Bone marrow (tissue), 2 donors: Measurements from ENCODE around the gene DOHH.
A peak's percentile ranks its signal among the peaks of the same experiment; 100 is the strongest.

ENCODE experiments used
- DNase-seq, 2 donors: peaks; one replicate each; lab custom pipeline; 2025; lab: John Stamatoyannopoulos, UW

DOHH gene

GRCh38 chr19:3478409-3479176 is 21.9 kb downstream of the DOHH start:
- peak in 1 of 2 donors; percentile 66 for DNase-seq

DNA sequence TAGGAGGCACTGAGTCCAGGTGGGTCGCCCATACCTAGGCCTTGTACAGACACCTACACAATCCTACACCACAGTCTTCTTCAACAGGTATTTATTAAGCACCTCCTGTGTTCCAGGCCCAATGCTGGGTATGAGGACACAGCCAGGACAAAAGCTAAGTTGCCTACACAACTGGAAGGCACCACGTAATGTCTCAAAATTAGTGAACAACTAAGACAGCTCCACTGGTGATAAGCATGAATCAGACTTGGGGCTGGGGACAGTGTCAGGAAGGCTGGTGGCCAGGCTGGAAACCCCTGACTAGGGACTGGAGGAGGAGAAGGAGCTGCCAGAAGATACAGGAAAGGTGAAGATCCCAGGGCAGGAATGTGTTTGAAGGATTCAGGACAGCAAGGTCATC is 22.5 kb downstream of the DOHH start:
- no peak for DNase-seq

DNA sequence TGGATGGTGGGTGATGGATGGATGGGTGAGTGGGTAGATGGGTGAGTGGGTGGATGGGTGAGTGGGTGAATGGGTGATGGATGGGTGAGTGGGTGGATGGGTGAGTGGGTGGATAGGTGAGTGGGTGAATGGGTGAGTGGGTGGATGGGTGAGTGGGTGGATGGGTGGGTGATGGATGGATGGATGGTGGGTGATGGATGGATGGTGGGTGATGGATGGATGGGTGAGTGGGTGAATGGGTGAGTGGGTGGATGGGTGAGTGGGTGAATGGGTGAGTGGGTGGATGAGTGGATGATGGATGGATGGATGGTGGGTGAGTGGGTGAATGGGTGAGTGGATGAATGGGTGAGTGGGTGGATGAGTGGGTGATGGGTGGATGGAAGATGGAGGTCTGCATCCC is 23.0 kb downstream of the DOHH start:
- DNase-seq = no peak

DNA sequence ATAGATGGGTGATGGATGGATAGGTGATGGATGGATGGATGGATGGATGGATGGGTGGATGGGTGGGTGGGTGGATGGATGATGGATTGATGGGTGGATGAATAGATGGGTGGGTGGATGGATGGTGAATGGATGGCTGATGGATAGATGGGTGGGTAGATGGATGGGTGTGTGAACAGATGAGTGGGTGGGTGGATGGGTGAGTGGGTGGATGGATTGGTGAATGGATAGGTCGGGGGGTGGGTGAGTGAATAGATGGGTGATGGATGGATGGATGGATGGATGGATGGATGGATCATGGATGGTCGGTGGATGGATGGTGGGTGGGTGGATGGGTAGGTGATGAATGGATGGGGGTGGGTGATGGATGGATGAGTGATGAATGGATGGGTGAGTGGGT is 23.6 kb downstream of the DOHH start:
- no peak for DNase-seq

- DNase-seq = no peak
These were observed 25.0 kb downstream of the DOHH start for GRCh38 chr19:3475449-3475848.

GRCh38 chr19:3474614-3475013 is 25.9 kb downstream of the DOHH start:
- DNase-seq = no peak

DNA sequence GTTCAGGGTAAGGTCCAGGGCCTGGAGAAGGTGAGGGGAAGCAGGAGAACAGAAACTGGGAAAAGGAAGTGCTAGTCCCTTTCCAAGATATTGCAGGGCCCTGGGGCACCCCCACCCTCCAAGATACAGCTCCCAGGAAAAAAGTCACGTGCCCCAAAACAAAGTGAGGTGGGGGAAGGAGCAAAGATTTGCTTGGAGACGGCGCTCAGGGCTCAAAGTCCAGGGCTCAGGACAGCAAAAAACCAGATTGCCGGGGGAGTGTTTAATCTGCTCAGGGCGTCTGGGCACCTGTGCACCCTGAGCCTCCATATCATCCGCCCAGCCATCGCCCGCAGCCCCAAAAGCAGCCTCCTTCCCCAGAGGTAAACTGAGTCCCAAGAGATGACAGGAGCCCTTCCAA is 26.5 kb downstream of the DOHH start:
- no peak for DNase-seq

DNA sequence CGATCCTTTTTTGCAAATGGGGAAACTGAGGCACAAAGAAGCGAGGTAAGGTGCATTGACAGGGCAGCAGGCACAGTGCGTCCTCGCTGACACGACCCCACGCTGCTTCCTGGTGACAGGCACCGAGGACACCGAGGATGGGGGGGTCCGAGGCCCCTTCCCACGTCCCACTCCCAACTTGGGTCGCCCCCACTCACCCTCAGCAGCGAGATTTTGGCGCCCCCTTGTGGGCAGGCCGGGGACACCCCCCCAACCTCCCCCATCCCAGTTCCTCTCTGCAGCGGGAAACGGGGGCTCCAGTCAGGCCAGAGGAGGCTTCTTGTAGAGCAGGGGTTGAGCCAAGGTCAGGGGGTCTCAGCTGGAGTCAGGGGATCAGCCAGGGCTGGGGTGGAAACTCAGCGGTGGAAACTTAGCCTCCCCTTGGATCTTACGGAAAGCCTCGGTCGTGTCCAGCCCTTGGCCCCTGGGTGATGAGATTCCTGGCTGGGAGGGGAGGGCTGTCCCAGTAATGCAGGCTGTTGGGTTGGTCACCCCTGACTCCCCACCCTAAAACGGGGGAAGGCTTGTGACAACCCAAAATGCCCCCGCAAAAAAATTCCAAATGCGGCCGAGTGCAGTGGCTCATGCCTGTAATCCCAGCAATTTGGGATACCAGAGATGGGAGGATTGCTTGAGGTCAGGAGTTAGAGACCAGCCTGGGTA is 28.4 kb downstream of the DOHH start:
- peak; percentile 3 to 6 for DNase-seq

DNA sequence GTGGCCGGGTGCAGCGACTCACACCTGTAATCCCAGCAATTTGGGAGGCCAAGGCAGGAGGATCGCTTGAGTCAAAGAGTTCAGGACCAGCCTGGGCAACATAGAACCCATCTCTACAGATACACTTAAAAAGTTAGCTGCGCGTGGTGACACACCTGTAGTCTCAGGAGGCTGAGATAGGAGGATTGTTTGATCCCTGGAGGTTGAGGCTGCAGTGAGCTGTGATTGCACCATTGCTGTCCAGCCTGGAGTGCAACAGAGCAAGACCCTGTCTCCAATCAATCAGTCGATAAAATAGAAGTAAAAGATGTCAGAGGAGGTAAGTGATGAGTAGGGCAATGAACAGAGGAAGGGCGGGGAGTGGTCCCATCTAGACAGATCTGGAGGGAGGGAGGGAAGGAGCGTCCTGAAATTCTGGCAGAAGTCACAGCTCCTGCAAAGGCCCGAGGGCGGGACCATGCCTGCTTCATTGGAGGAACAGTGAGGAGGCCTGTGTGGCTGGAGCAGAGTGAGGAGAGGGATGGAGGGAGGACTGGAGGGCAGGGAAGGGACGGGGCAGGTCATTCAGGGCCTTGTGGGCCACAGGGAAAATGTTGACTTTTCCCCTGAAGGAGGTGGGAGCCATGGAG is 29.9 kb downstream of the DOHH start:
- DNase-seq = no peak

DNA sequence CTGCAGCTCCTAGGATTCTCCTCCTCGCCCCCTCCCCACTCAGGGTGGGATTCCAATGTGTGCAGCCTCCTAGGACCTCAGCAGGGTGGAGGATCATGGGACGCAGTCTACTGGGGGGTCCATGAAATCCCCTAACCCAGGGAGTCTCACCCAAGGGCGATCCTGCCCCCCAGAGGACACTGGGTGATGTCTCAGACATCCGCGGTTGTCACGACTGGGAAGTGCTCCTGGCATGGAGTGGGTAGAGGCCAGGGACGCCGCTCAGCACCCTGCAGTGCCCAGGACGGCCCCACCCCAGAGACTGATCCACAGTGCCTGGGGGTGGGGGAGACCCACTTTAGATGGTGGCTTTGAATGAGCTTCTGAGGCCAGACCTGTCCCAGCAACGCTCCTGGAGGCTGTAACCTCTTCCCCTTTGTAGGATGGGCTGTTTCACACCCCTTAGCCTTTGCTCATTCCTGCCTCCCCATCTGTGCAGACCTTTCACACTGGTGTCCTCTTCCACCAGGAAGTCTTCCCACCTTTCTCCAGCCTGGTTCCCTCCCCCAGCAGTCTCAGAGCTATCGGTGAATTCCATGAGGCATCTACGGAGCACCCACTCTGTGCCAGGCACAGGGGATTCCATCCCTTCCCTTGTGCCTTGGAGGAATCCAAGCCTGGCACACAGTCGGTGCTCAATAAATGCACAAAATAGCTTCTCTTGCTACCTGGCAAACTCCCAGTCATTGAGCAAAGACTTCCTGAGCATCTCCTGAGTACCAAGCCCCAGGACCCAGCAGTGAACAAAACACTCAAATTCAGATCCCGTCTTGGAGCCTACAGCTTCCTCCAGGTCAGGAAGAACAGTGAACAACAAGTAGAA is 30.6 kb downstream of the DOHH start:
- no peak for DNase-seq

GRCh38 chr19:3468211-3468610 is 32.3 kb downstream of the DOHH start:
- no peak for DNase-seq

GRCh38 chr19:3467437-3468198 is 32.9 kb downstream of the DOHH start:
- DNase-seq = no peak

DNA sequence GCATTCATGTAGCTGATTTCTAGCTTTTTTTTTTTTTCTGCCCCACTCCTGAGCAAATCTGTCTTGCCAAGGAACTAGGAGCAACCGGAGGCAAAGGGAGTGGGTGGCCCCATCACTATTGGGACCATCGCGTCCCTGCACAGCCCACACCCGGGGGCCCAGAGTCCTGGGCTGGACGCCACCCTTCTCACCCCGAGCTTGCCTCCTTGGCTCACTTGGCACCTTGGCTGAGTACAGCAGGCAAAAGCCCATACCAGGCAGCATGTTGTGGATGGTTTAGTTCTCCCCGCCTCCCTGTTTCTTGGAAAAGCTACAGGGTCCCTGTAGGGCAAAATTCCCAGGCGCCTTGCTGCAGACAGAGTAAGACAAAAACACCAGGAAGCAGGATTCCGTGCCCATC is 33.8 kb downstream of the DOHH start:
- no peak for DNase-seq

DNA sequence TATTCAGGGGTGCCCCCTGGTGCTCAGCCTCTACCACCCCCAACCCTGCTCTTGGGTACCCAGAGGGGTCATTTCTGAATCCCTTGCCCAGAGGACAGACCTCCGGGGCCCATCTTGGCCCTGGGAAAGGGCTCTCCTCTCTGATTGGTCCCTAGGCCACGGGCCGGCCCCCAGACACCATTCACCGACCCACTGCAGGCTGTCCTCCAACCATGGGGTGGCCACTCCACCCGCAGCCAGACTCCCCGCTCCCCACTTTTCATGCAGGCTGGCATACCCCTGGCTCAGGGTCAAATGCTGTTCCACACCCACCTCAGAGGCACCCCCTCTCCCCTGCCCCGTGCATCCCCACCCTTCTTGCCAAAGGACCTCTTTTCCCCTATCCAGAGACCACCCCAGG is 34.9 kb downstream of the DOHH start:
- no peak for DNase-seq

DNA sequence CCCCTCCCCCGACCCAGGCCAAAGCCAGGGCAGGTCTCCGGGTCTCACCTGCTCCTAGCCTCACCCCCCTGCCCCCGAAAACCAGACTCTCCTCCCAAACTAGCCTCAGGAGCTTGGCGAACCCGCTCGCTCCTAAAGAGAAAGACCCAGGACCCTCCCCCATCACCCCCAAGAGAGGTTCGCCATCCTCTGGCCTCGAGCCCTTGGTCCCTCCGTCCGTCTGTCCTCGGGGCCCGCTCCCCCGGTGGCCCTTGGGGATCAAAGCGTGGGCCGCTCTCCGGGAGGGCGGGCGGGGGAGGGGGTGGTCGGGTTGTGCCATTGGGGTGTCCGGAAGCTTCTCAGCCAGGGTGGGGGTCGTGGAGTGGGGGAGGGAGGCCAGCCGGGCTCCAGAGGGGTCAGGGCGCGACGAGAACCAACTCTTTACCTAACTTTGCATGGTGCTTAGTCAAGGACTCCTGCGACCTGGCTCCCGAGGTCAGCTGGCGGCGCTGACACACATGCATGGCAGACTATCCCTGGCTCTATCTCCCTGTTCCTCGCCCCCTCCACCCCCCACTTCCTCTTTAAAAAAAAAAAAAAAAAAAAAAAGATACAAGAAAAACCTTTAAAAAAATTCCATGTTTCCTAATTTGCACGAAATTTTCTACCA is 35.8 kb downstream of the DOHH start:
- no peak for DNase-seq

DNA sequence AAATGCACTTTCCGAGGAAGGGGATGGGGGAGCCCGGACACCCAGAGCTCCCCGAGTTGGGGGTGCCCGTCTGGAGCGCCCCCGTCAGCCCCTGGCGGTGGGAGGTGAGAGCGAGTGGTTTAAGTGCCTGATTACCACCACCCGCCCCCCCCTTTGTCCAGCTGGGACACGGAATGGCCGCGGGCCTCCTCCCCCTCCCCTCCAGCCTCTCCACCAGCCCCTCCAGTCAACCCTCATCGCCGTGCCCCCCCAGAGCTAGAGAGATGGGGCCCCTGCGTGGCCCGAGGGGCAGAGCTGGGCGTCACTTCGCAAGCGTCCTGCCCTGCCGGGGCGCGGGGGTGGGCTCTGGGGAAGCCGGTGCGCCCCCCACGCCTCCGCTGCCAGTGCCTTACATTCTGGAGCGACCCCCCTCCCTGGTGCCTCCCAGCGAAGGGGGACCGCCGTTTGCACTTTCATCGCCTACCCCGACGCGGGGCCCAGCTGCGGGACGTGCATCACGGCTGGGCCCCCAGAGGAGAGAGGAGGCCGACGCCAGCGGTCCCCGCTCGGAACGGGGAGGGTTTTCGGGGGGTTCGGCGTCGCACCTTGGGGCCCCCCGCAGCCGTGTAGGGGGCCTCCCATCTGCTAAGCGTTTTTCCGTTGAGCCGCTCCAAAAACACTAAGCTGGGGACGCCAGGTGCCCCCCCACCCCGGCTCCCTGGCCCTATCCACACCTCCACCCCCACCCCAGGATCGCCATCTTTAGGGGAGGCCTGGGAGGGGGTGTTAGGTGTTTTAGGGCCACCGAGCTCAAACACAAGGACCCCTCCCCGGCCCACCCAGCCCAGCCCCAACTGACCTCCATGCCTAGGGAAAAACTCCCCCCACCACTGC is 36.5 kb downstream of the DOHH start:
- DNase-seq = no peak

DNA sequence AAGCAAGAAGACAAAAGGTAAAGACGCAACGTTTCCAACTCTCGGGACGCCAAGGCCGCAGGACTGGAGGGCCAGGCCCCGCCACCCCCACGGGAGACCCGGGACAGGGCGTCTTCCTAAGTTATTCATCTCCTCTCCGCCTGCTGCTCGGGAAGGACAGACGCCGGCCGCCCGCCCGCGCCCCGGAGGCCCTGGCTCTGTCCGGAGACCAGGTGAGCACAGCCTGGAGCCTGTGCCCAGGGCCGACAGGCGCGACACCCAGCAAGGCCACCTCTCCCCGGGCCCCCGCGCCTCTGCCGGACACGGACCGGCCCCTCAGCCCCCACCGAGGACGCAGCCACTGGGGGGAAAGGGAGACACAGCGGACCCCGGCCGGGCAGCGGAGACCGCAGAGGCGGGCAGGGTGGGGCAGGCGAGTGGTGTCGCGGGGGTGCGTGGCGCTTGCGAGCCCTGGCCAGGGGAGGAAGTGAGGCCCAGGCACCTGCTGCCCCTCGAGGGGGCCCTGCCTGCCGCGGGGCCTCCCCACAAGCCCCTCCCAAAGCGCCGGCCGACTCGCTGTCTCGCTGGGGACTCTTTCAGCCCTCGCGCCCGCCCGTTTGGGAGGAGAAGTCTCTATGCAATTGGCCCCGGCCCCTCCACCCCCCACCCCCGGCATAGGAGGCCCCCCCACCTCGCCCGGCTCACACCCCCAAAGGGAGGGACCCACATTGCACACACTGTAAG is 37.3 kb downstream of the DOHH start:
- no peak for DNase-seq

DNA sequence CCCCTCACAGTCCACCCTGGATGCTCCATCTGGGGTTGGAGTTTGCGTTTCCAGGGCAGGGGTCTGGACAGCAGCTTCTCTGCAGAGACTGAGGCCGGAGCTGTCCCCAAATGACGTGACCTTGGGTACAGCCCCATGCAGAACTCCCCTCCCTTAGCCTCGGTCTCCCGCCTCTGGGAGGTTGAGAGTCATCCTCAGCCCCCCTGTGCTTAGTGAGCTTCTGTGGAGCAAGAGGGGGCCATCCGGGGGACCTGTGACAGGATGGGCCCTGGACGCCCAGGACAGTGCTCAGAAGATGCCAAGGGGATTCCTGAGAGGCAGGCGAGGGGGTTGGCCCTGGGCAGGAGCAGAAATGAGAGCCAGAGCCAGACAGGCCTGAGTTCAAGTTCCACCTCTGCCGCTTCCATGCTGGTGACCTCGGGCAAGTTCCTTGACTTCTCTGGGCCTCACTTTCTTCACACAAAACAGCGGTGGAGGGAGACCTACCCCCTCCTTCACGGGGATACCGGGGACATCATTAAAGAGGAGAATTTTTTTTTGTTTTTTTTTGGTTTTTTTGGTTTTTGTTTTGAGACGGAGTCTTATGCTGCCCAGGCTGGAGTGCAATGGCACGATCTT is 40.4 kb downstream of the DOHH start:
- DNase-seq = no peak
